NCI-H446 (cell line): ENCODE results near the gene IQSEC3.
"Not testable (repeated sequence)": the region's sequence is repeated elsewhere in the genome, so short reads cannot be mapped to it uniquely, and the experiment has no call there.

Source experiments
- DNase-seq, 2 experiments: peaks; one replicate each; lab custom pipeline; 2025; lab: John Stamatoyannopoulos, UW

The IQSEC3 gene

GRCh38 chr12:66428-66781 is at the start of gene IQSEC3:
TSS of gene IQSEC3 (plus strand) at chr12:66767. CDS start at chr12:66883, 116 bp downstream.
- DNase-seq = not testable (repeated sequence)

GRCh38 chr12:17370-18340 is 48.9 kb upstream of the IQSEC3 start:
- DNase-seq = not testable (repeated sequence)

- not testable (repeated sequence) for DNase-seq
These were observed 47.6 kb upstream of the IQSEC3 start for GRCh38 chr12:18821-19567.

GRCh38 chr12:19906-20305 is 46.7 kb upstream of the IQSEC3 start:
- not testable (repeated sequence) for DNase-seq

- no peak for DNase-seq
These were observed 45.8 kb upstream of the IQSEC3 start for GRCh38 chr12:20757-21156.

- no peak for DNase-seq
These were observed 45.0 kb upstream of the IQSEC3 start for GRCh38 chr12:21301-22189.

- DNase-seq = no peak
These were observed 44.4 kb upstream of the IQSEC3 start for GRCh38 chr12:22190-22529.

- DNase-seq = no peak
These were observed 43.9 kb upstream of the IQSEC3 start for GRCh38 chr12:22530-23201.

GRCh38 chr12:27904-28303 is 38.7 kb upstream of the IQSEC3 start:
- not testable (repeated sequence) for DNase-seq

GRCh38 chr12:38775-39174 is 27.8 kb upstream of the IQSEC3 start:
- DNase-seq = not testable (repeated sequence)

- DNase-seq = not testable (repeated sequence)
These were observed 26.9 kb upstream of the IQSEC3 start for GRCh38 chr12:39555-40265.

GRCh38 chr12:44352-44751 is 22.2 kb upstream of the IQSEC3 start:
- not testable (repeated sequence) for DNase-seq

- not testable (repeated sequence) for DNase-seq
These were observed 21.2 kb upstream of the IQSEC3 start for GRCh38 chr12:45235-45990.

- DNase-seq = not testable (repeated sequence)
These were observed 20.6 kb upstream of the IQSEC3 start for GRCh38 chr12:45991-46358.

- DNase-seq = not testable (repeated sequence)
These were observed 20.0 kb upstream of the IQSEC3 start for GRCh38 chr12:46542-46941.

GRCh38 chr12:47699-48226 is 18.8 kb upstream of the IQSEC3 start:
- DNase-seq = not testable (repeated sequence)

- DNase-seq = not testable (repeated sequence)
These were observed 17.4 kb upstream of the IQSEC3 start for GRCh38 chr12:49149-49548.

- DNase-seq = not testable (repeated sequence)
These were observed 15.5 kb upstream of the IQSEC3 start for GRCh38 chr12:51087-51486.

GRCh38 chr12:51962-52361 is 14.6 kb upstream of the IQSEC3 start:
- DNase-seq = not testable (repeated sequence)
